Natural killer cell (primary cell): ENCODE results near the gene PNMA8C. TPM values are rescaled to one million over a fixed set of nuclear protein-coding genes. Genes with fewer than 3 reads are reported as not detected.

ENCODE experiments used
- ATAC-seq, 3 donors: fragments of 150-1000 bp in 2 of 3; fragments of 200-7000 bp in 1 of 3; cut with Tn5 transposase; 1 replicate in 1 of 3; 2 replicates in 2 of 3; pipeline ENCODE4 v1.10.0; 2021; ENCODE audit warnings: mild to moderate bottlenecking in 2 of 3, moderate library complexity in 2 of 3
- DNase-seq, 2 donors: peaks; one replicate each; pipeline versions ENCODE4 v3.0.0 to v3.0.0-alpha.2; 2013 to 2021; ENCODE audit warnings: mixed read lengths in 1 of 2
- H3K27ac ChIP-seq: one replicate; pipeline ENCODE4 v1.5.1; 2013; ENCODE audit warnings: mild to moderate bottlenecking, low read length
- H3K27me3 ChIP-seq: one replicate; pipeline ENCODE4 v1.6.1; 2013; ENCODE audit warnings: low read length; ENCODE audit not compliant: control insufficient read depth, insufficient read depth
- H3K36me3 ChIP-seq: one replicate; pipeline ENCODE4 v1.6.1; 2013; ENCODE audit warnings: low read length; ENCODE audit not compliant: control insufficient read depth, insufficient read depth
- H3K4me1 ChIP-seq: one replicate; pipeline ENCODE4 v1.6.1; 2013; ENCODE audit warnings: low read length; ENCODE audit not compliant: control insufficient read depth, insufficient read depth
- H3K4me3 ChIP-seq: one replicate; pipeline ENCODE4 v1.5.1; 2013; ENCODE audit warnings: low read length
- H3K9me3 ChIP-seq: one replicate; pipeline ENCODE4 v1.6.1; 2013; ENCODE audit warnings: low read length; ENCODE audit not compliant: control insufficient read depth, insufficient read depth
- H3K27ac Mint-ChIP-seq, 2 donors: one replicate each; pipeline ENCODE4 v1.8.0; 2022; ENCODE audit warnings: mild to moderate bottlenecking in 2 of 2, mixed read lengths in 2 of 2, moderate library complexity in 1 of 2
- H3K27me3 Mint-ChIP-seq, 2 donors: one replicate each; pipeline ENCODE4 v1.8.0; 2022; ENCODE audit warnings: low read depth in 2 of 2, mixed read lengths in 2 of 2
- H3K36me3 Mint-ChIP-seq: one replicate; pipeline ENCODE4 v1.8.0; 2022; ENCODE audit warnings: mixed read lengths
- H3K4me1 Mint-ChIP-seq, 2 donors: one replicate each; pipeline ENCODE4 v1.8.0; 2022; ENCODE audit warnings: mixed read lengths in 2 of 2
- H3K4me3 Mint-ChIP-seq: one replicate; pipeline ENCODE4 v1.8.0; 2022; ENCODE audit warnings: mild to moderate bottlenecking, moderate library complexity, mixed read lengths
- H3K9me3 Mint-ChIP-seq, 2 donors: one replicate each; pipeline ENCODE4 v1.8.0; 2022; ENCODE audit warnings: mixed read lengths in 2 of 2
- CTCF ChIP-seq: fragments of 200-600 bp; IDR thresholded peaks from one replicate; pipeline ENCODE4 v1.8.0; 2022; ENCODE audit warnings: antibody characterized with exemption
- WGBS: methylation state at CpG from one replicate; pipeline ENCODE4 v1.1.7; 2013; ENCODE audit warnings: missing lambda C conversion rate; ENCODE audit not compliant: insufficient coverage; 5-methylcytosine and 5-hydroxymethylcytosine counted together
- intact Hi-C: fragments of 100-400 bp; cut with micrococcal nuclease; formaldehyde crosslinking; loops from one replicate; pipeline ENCODE4 v1.14.2; 2022
- total RNA-seq, 4 donors: library from RNA; stranded (reverse); fragments of 120-200 nt in 1 of 4; gene quantifications; one replicate each; pipeline versions ENCODE4 v1.2.3 to v1.2.4, GENCODE V29; 2013 to 2022

The PNMA8C gene
- total RNA-seq, 3 donors from 2014 or later (not counting 1 experiment from before 2014, with no cell fraction given) = 0.55 to 1.2 (median 0.87) TPM

GRCh38 chr19:46470376-46470775 is 41.6 kb upstream of the PNMA8C start:
- H3K4me1 Mint-ChIP-seq = no peaks in the 10 kb centered on the region
- H3K27me3 ChIP-seq = peaks cover 5% of the 10 kb centered on the region

GRCh38 chr19:46469541-46470185 is 40.9 kb upstream of the PNMA8C start:
- Mint-ChIP-seq H3K36me3 (no peaks in the 10 kb centered on the region), H3K9me3 (no peaks in the 10 kb centered on the region), H3K4me3 (no peak overlapping the region), H3K4me1 (no peaks in the 10 kb centered on the region), H3K27ac (no peak overlapping the region), H3K27me3 (peaks cover 39 to 40% of the 10 kb centered on the region in 2 donors)
- Histone ChIP-seq H3K4me1 (peaks cover 3% of the 10 kb centered on the region), H3K27me3 (peaks cover 5% of the 10 kb centered on the region), H3K36me3 (no peaks in the 10 kb centered on the region), H3K9me3 (no peaks in the 10 kb centered on the region), H3K27ac (no peak overlapping the region), H3K4me3 (no peak overlapping the region)
- TF ChIP-seq CTCF = no peak
- no peak for DNase-seq
- no peak for ATAC-seq
- 92% methylated on average over 18 of the region's 18 CpGs for WGBS
- intact Hi-C loops = no loop called here

More at GRCh38 chr19:46470376-46470775, 41.6 kb upstream of the PNMA8C start:
- WGBS = 88% methylated on average over 10 of the region's 10 CpGs
- intact Hi-C loops = no loop called here
- no peaks in the 10 kb centered on the region for H3K36me3 ChIP-seq
- Mint-ChIP-seq H3K27ac (no peak overlapping the region), H3K36me3 (no peaks in the 10 kb centered on the region), H3K4me3 (no peak overlapping the region), H3K9me3 (no peaks in the 10 kb centered on the region), H3K27me3 (peaks cover 36 to 39% of the 10 kb centered on the region in 2 donors)
- H3K9me3 ChIP-seq = no peaks in the 10 kb centered on the region
- ATAC-seq (no peak), DNase-seq (no peak)
- TF ChIP-seq CTCF = no peak
- peaks cover 3% of the 10 kb centered on the region for H3K4me1 ChIP-seq
- no peak overlapping the region for H3K4me3 ChIP-seq
- H3K27ac ChIP-seq = no peak overlapping the region

- no peak overlapping the region for H3K4me3 Mint-ChIP-seq
- H3K27ac Mint-ChIP-seq = no peak overlapping the region
- ATAC-seq (no peak), DNase-seq (no peak)
- WGBS = 73% methylated on average over 15 of the region's 15 CpGs
- peaks cover 2% of the 10 kb centered on the region for H3K27me3 ChIP-seq
- no peaks in the 10 kb centered on the region for H3K36me3 ChIP-seq
- no peaks in the 10 kb centered on the region for H3K9me3 ChIP-seq
- no peaks in the 10 kb centered on the region for H3K4me1 Mint-ChIP-seq
- no peak overlapping the region for H3K27ac ChIP-seq
- H3K4me1 ChIP-seq = peaks cover 3% of the 10 kb centered on the region
- H3K4me3 ChIP-seq = no peak overlapping the region
- peaks cover 17 to 18% of the 10 kb centered on the region in 2 donors for H3K27me3 Mint-ChIP-seq
- intact Hi-C loops = no loop called here
- TF ChIP-seq CTCF = no peak
- no peaks in the 10 kb centered on the region for H3K9me3 Mint-ChIP-seq
- no peaks in the 10 kb centered on the region for H3K36me3 Mint-ChIP-seq
Observed at GRCh38 chr19:46466536-46467196, 37.9 kb upstream of the PNMA8C start.
